Measurements from ENCODE around the gene MAX. TPM values are rescaled to one million over a fixed set of nuclear protein-coding genes. Genes with fewer than 3 reads are reported as not detected.

MAX gene
- total and polyA plus RNA-seq, 2 of the 8 experiments (the other 6 are each of a cell fraction or from before 2014, with no cell fraction given), result 36.9 to 65.1 TPM

DNA sequence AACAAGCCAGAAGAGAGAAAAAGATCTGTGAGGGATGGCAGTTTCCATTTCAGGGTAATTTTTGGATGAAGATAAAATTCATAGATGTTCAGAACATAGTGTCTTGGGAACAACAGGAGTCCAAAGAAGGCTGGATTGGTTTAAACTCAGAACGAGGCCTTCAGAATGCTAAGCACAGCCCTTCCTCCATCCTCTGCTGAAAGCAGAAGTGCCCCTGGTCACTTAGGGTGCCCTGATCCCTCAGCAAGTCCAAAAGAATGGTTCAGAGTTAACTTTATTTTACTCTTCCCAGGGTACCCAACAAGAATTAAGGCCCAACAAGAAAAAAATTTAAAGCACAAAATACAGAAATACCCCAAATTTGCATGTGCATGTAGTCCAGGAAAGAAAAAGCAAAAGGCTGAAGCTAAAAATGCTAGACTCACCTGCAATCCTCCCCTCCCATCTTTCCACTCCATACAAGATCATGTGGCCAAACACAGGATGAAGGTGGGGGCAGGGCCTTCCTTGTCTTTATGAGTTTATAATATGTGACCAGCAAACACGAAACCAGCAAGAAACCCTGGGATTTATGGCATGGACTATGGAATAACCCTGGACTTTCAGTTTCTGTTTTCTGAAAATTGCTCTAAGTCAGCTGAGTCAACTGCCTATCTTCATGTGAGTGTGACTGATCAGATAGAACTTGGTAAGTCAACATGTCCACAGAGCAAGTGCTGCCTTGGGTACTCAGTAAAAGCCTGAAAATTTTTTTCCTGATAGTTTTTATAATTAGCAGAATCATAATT, 21.2 kb downstream of the MAX start:
- Histone ChIP-seq H2AK5ac (ENCODE audit: low read depth, low read length) (no peak overlapping the region), H4K5ac (ENCODE audit: insufficient read length, low read depth, low read length) (no peak overlapping the region), H2BK15ac (ENCODE audit: low read length) (no peak overlapping the region), H3K79me1 (ENCODE audit: low read depth, low read length) (no peaks in the 10 kb centered on the region), H3K56ac (replicated peaks; ENCODE audit: insufficient read length, low read depth, low read length) (no peak overlapping the region), H3K27me3 (replicated peaks in 1 of 4; ENCODE audit: control insufficient read depth in 3 of 4, extremely low read depth in 1 of 4, insufficient read depth in 3 of 4, low read length in 3 of 4) (no peaks in the 10 kb centered on the region), H3K79me2 (ENCODE audit: control insufficient read depth in 1 of 2, insufficient read depth in 2 of 2, low read length in 2 of 2) (peaks cover 0 to 13% of the 10 kb centered on the region in 2 experiments; a peak in 2 of 4 replicates), H2BK20ac (ENCODE audit: low read length) (no peak overlapping the region), H4K91ac (replicated peaks; ENCODE audit: insufficient read length, low read length) (no peak overlapping the region), H2BK12ac (ENCODE audit: low read depth, low read length) (no peak overlapping the region), H4K8ac (ENCODE audit: extremely low read depth, insufficient read depth, low read length) (no peak overlapping the region), H3K4ac (replicated peaks; ENCODE audit: insufficient read length, low read depth, low read length) (no peak overlapping the region), H2BK5ac (ENCODE audit: low read depth, low read length) (no peak overlapping the region), H3K27ac (ENCODE audit: low read depth, low read length) (no peak overlapping the region), H3K9me3 (ENCODE audit: insufficient read depth in 2 of 2, low read depth in 1 of 2, low read length in 1 of 2) (peaks cover 7% of the 10 kb centered on the region in 2 experiments), H3K14ac (ENCODE audit: insufficient read length) (no peak overlapping the region), H2AFZ (ENCODE audit: low read length) (no peak overlapping the region), H3K9ac (replicated peaks in 1 of 4; ENCODE audit: extremely low read depth in 1 of 4, low read depth in 3 of 4, low read length in 3 of 4) (no peak overlapping the region), H4K20me1 (replicated peaks in 1 of 2; ENCODE audit: control insufficient read depth in 1 of 2, insufficient read depth in 2 of 2, low read length in 2 of 2) (peaks cover 6 to 12% of the 10 kb centered on the region in 2 experiments), H3K18ac (ENCODE audit: extremely low read depth, low read length) (no peak overlapping the region), H3K4me3 (ENCODE audit: extremely low read depth in 1 of 4, insufficient read depth in 2 of 4, low read depth in 3 of 4, low read length in 4 of 4) (no peak overlapping the region), H3K4me2 (ENCODE audit: insufficient read depth in 1 of 2, low read depth in 2 of 2, low read length in 2 of 2) (no peak overlapping the region), H3K23ac (ENCODE audit: insufficient read length) (no peak overlapping the region), H3K4me1 (replicated peaks in 1 of 4; ENCODE audit: control insufficient read depth in 3 of 4, insufficient read depth in 4 of 4, low read length in 3 of 4) (no peaks in the 10 kb centered on the region; a peak in 2 of 7 replicates), H3K23me2 (ENCODE audit: low read depth, low read length) (no peaks in the 10 kb centered on the region), H2BK120ac (replicated peaks; ENCODE audit: low read depth, low read length) (no peak overlapping the region), H3K36me3 (ENCODE audit: control insufficient read depth in 2 of 4, insufficient read depth in 4 of 4, low read length in 3 of 4) (peaks cover 10 to 47% (median 29%) of the 10 kb centered on the region in 4 experiments; a peak in 7 of 8 replicates)
- FAIRE-seq (no peak), DNase-seq (ENCODE audit: low read depth in 1 of 2, low spot score in 2 of 2) (no peak)
- ChIA-PET CTCF (ENCODE audit: partially characterized antibody) (interaction anchor here (0.6 to 1.4 kb wide), 2 partner anchors 18 to 56 kb away, joined by 3 read pairs; no protein-coding TSS in a partner anchor), POLR2A (ENCODE audit: partially characterized antibody) (no interaction called here)
- TF ChIP-seq BACH1 (IDR thresholded peaks at IDR 0.05; ENCODE audit: low read length), result no peak
- TF ChIP-seq CBX5 (IDR thresholded peaks at IDR 0.05; ENCODE audit: low read depth, low read length), result no peak
- TF ChIP-seq TBP (IDR thresholded peaks at IDR 0.05; ENCODE audit: low read depth, low read length), result no peak
- no peak for TF ChIP-seq GABPA (IDR thresholded peaks at IDR 0.05; ENCODE audit: borderline replicate concordance, insufficient read depth, low read length)
- TF ChIP-seq HDAC6 (IDR thresholded peaks at IDR 0.05; ENCODE audit: low read depth, low read length), result no peak
- no peak for TF ChIP-seq TAF1 (IDR thresholded peaks at IDR 0.05; ENCODE audit: low read depth, low read length)
- no peak for TF ChIP-seq SUZ12 (IDR thresholded peaks at IDR 0.05; ENCODE audit: low read length)
- WGBS, 2 experiments (ENCODE audit: extremely low coverage in 1 of 2, insufficient coverage in 1 of 2, insufficient read length in 1 of 2, insufficient replicate concordance in 2 of 2, low coverage in 1 of 2, low lambda C conversion rate in 2 of 2, missing lambda C conversion rate in 1 of 2), result 86% methylated on average over 2 of the region's 2 CpGs; no CpG with 5 or more reads in 1 of the 2 experiments
